ENCODE data around the gene SLC25A14. TPM values are rescaled to one million over a fixed set of nuclear protein-coding genes. Genes with fewer than 3 reads are reported as not detected.
"Not testable (repeated sequence)": the region's sequence is repeated elsewhere in the genome, so short reads cannot be mapped to it uniquely, and the experiment has no call there.

Gene SLC25A14
- total and polyA plus RNA-seq, 2 donors from 2014 or later: 12.5 to 13.2 TPM

DNA sequence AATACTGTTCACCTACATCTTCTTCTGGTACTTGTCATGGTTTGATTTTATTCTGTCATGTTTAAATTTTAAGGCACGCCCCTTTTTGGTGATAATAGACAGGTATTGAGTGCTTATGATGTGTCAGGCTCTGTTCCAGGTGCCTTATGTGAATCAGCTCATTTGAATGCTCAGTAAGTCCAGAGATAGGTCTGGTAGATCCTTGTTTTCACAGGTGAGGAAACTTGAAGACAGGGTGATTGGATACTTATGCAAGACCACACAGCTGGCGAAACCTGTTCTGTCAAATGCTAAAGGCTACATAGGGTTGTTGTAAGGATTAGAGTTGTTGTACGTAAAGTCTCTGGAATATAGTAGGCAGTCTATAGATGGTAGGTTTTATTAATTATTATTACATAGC lies 9.6 kb upstream of the SLC25A14 start:
- Histone ChIP-seq H3K4me3 (ENCODE audit: low read length in 3 of 3) (no peak overlapping the region), H3K27ac (ENCODE audit: low read depth in 2 of 2, low read length in 2 of 2) (no peak overlapping the region), H3K9ac (ENCODE audit: low read length in 3 of 3) (no peak overlapping the region), H3K27me3 (ENCODE audit: control insufficient read depth, insufficient read depth, low read length) (no peaks in the 10 kb centered on the region), H3K9me3 (ENCODE audit: control insufficient read depth in 2 of 3, insufficient read depth in 1 of 3, low read length in 3 of 3) (no peaks in the 10 kb centered on the region), H3K4me1 (ENCODE audit: control insufficient read depth in 2 of 3, insufficient read depth in 2 of 3, low read depth in 1 of 3, low read length in 3 of 3) (no peaks in the 10 kb centered on the region), H3K36me3 (ENCODE audit: control insufficient read depth in 2 of 3, insufficient read depth in 3 of 3, low read length in 3 of 3) (no peaks in the 10 kb centered on the region)
- intact Hi-C loops (cut with DNase I): no loop called here
- TF ChIP-seq, protein P1, sequence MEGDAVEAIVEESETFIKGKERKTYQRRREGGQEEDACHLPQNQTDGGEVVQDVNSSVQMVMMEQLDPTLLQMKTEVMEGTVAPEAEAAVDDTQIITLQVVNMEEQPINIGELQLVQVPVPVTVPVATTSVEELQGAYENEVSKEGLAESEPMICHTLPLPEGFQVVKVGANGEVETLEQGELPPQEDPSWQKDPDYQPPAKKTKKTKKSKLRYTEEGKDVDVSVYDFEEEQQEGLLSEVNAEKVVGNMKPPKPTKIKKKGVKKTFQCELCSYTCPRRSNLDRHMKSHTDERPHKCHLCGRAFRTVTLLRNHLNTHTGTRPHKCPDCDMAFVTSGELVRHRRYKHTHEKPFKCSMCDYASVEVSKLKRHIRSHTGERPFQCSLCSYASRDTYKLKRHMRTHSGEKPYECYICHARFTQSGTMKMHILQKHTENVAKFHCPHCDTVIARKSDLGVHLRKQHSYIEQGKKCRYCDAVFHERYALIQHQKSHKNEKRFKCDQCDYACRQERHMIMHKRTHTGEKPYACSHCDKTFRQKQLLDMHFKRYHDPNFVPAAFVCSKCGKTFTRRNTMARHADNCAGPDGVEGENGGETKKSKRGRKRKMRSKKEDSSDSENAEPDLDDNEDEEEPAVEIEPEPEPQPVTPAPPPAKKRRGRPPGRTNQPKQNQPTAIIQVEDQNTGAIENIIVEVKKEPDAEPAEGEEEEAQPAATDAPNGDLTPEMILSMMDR (IDR thresholded peaks at IDR 0.05; ENCODE audit: borderline replicate concordance, extremely low read depth, insufficient read depth): no peak
- FAIRE-seq: no peak
- no peak for DNase-seq

DNA sequence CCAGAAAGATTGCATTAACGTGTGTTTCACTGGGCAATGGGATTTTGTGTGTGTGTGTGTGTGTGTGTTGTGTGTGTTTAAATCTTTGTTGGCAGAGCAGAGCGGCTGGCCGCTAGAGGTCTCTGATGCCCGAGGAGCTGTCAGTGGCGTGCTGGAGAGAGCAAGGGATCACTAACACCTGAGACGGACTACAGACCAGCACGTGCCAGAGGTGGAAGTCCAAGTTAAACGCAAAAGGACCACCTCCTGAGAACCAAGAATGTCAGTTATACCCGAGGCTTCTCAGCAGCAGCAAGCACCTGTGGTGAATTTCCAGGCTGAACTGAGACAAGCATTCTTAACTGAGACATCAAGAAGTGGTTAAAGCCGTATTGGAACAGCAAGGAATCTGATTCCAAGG lies 9.0 kb upstream of the SLC25A14 start:
- Histone ChIP-seq H3K27me3 (ENCODE audit: control insufficient read depth, insufficient read depth, low read length) (no peaks in the 10 kb centered on the region), H3K4me3 (ENCODE audit: low read length in 3 of 3) (no peak overlapping the region), H3K9ac (ENCODE audit: low read length in 3 of 3) (no peak overlapping the region), H3K27ac (ENCODE audit: low read depth in 2 of 2, low read length in 2 of 2) (no peak overlapping the region), H3K9me3 (ENCODE audit: control insufficient read depth in 2 of 3, insufficient read depth in 1 of 3, low read length in 3 of 3) (no peaks in the 10 kb centered on the region), H3K36me3 (ENCODE audit: control insufficient read depth in 2 of 3, insufficient read depth in 3 of 3, low read length in 3 of 3) (no peaks in the 10 kb centered on the region), H3K4me1 (ENCODE audit: control insufficient read depth in 2 of 3, insufficient read depth in 2 of 3, low read depth in 1 of 3, low read length in 3 of 3) (no peaks in the 10 kb centered on the region)
- DNase-seq (peak; percentile 37 to 63 (median 58)), FAIRE-seq (no peak)
- intact Hi-C loops (cut with DNase I): no loop called here
- TF ChIP-seq, protein P1 (IDR thresholded peaks at IDR 0.05; ENCODE audit: borderline replicate concordance, extremely low read depth, insufficient read depth): peak; percentile 22

DNA sequence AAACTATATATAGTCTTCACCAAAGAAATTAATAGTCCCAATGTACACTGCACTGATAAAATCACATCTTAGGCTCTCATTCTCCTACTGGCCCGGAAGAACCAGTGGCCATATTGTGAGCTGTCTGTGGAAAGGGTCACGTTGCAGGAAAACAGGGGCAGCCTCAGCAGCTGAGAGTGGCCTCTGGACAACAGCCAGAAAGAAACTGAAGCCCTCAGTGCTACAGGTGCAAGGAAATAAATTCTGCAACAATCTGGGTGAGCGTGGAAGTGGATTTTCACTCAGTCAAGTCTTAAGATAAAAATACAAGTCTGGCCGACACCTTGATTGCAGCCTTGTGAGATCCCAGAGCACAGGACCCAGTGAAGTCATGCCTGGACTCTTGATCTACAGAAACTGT lies 3.2 kb upstream of the SLC25A14 start:
- intact Hi-C loops (cut with DNase I): no loop called here
- TF ChIP-seq, protein P1 (IDR thresholded peaks at IDR 0.05; ENCODE audit: borderline replicate concordance, extremely low read depth, insufficient read depth): no peak
- H3K9ac ChIP-seq (ENCODE audit: low read length in 3 of 3): no peak overlapping the region
- H3K4me3 ChIP-seq (ENCODE audit: low read length in 3 of 3): no peak overlapping the region
- no peaks in the 10 kb centered on the region for H3K36me3 ChIP-seq (ENCODE audit: control insufficient read depth in 2 of 3, insufficient read depth in 3 of 3, low read length in 3 of 3)
- peaks cover 0 to 3% (median 0%) of the 10 kb centered on the region in 3 donors for H3K4me1 ChIP-seq (ENCODE audit: control insufficient read depth in 2 of 3, insufficient read depth in 2 of 3, low read depth in 1 of 3, low read length in 3 of 3)
- FAIRE-seq (no peak), DNase-seq (no peak)
- H3K27ac ChIP-seq (ENCODE audit: low read depth in 2 of 2, low read length in 2 of 2): no peak overlapping the region
- no peaks in the 10 kb centered on the region for H3K27me3 ChIP-seq (ENCODE audit: control insufficient read depth, insufficient read depth, low read length)
- H3K9me3 ChIP-seq (ENCODE audit: control insufficient read depth in 2 of 3, insufficient read depth in 1 of 3, low read length in 3 of 3): no peaks in the 10 kb centered on the region

DNA sequence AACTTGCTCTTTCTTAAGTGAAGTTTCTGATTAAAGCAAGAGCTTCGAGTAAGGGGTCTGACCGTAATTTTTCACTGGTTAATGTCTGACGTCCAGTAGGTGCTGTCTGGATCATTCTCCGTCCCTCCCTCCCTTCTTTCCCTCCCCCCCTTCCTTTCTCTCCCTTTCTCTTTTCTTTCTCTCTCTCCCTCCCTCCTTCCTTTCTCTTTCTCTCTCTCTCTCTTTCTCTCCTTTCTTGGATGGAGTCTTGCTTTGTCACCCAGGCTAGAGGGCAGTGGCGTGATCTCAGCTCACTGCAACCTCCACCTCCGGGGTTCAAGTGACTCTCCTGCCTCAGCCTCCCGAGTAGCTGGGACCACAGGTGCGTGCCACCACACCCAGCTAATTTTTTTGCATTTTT lies 850 bp upstream of the SLC25A14 start:
- FAIRE-seq; H3K36me3 ChIP-seq (ENCODE audit: control insufficient read depth in 2 of 3, insufficient read depth in 3 of 3, low read length in 3 of 3); H3K27me3 ChIP-seq (ENCODE audit: control insufficient read depth, insufficient read depth, low read length); DNase-seq; intact Hi-C loops (cut with DNase I); H3K9me3 ChIP-seq (ENCODE audit: control insufficient read depth in 2 of 3, insufficient read depth in 1 of 3, low read length in 3 of 3); H3K4me1 ChIP-seq (ENCODE audit: control insufficient read depth in 2 of 3, insufficient read depth in 2 of 3, low read depth in 1 of 3, low read length in 3 of 3); H3K9ac ChIP-seq (ENCODE audit: low read length in 3 of 3); H3K27ac ChIP-seq (ENCODE audit: low read depth in 2 of 2, low read length in 2 of 2): not testable (repeated sequence)
- H3K4me3 ChIP-seq (ENCODE audit: low read length in 3 of 3): peak overlapping the region in 1 of 3 donors; percentile 81

Measured in kidney (tissue), 14 donors.